Loucy (cell line): ENCODE data around the gene C12orf76.
A peak's percentile ranks its signal among the peaks of the same experiment; 100 is the strongest.

ENCODE experiments used
- H2AFZ ChIP-seq: fragments of 200-600 bp; sonication (generic); 2 replicates; pipeline ENCODE4 v1.6.0; 2016; ENCODE audit warnings: antibody characterized with exemption, mild to moderate bottlenecking, low read length, moderate library complexity
- H3F3A ChIP-seq: fragments of 200-600 bp; 2 replicates; pipeline ENCODE4 v1.6.0; 2016; ENCODE audit warnings: antibody characterized with exemption, low read depth, mild to moderate bottlenecking
- H3K27me3 ChIP-seq: fragments of 200-600 bp; sonication (generic); 2 replicates; pipeline ENCODE4 v1.6.1; 2014; ENCODE audit warnings: low read length, mild to moderate bottlenecking; ENCODE audit not compliant: insufficient read depth, poor library complexity, severe bottlenecking
- H3K36me3 ChIP-seq: fragments of 200-600 bp; sonication (generic); 2 replicates; pipeline ENCODE4 v1.6.1; 2016; ENCODE audit warnings: low read length; ENCODE audit not compliant: insufficient read depth
- H3K4me1 ChIP-seq: fragments of 200-600 bp; sonication (generic); 2 replicates; pipeline ENCODE4 v1.5.1; 2014; ENCODE audit warnings: low read length, mild to moderate bottlenecking; ENCODE audit not compliant: insufficient read depth, poor library complexity, severe bottlenecking
- H3K4me2 ChIP-seq: fragments of 200-600 bp; sonication (generic); 2 replicates; pipeline ENCODE4 v1.6.0; 2014; ENCODE audit warnings: antibody characterized with exemption, low read length, low read depth, mild to moderate bottlenecking; ENCODE audit not compliant: poor library complexity, severe bottlenecking
- H3K4me3 ChIP-seq: fragments of 200-600 bp; sonication (generic); 2 replicates; pipeline ENCODE4 v1.5.1; 2014; ENCODE audit warnings: low read length, mild to moderate bottlenecking, mixed read lengths; ENCODE audit not compliant: poor library complexity, severe bottlenecking
- H3K79me2 ChIP-seq: fragments of 200-600 bp; sonication (generic); 2 replicates; pipeline ENCODE4 v1.6.1; 2014; ENCODE audit warnings: low read length; ENCODE audit not compliant: insufficient read depth
- H3K9ac ChIP-seq: fragments of 200-600 bp; sonication (generic); 2 replicates; pipeline ENCODE4 v1.6.0; 2014; ENCODE audit warnings: mild to moderate bottlenecking, low read depth, low read length, moderate library complexity; ENCODE audit not compliant: poor library complexity, severe bottlenecking
- H3K9me2 ChIP-seq: fragments of 200-600 bp; sonication (generic); replicated peaks from 2 replicates; pipeline ENCODE4 v1.6.1; 2016; ENCODE audit warnings: low read depth, low read length, mixed read lengths
- H3K9me3 ChIP-seq: fragments of 200-600 bp; sonication (generic); 2 replicates; pipeline ENCODE4 v1.6.1; 2014; ENCODE audit warnings: mild to moderate bottlenecking, antibody characterized with exemption, low read length, low read depth; ENCODE audit not compliant: insufficient read depth
- H4K20me1 ChIP-seq: fragments of 200-600 bp; sonication (generic); 2 replicates; pipeline ENCODE4 v1.6.0; 2014; ENCODE audit warnings: antibody characterized with exemption, low read length, mild to moderate bottlenecking; ENCODE audit not compliant: insufficient read depth, poor library complexity, severe bottlenecking
- CTCF ChIP-seq: fragments of 200-600 bp; sonication (generic); conservative IDR thresholded peaks from 2 replicates; pipeline ENCODE4 v1.5.1; 2014; ENCODE audit warnings: mild to moderate bottlenecking, antibody characterized with exemption, low read length
- EZH2phosphoT487 ChIP-seq: fragments of 200-600 bp; IDR thresholded peaks from 2 replicates; pipeline ENCODE4 v1.6.1; 2018; ENCODE audit warnings: antibody characterized with exemption, mild to moderate bottlenecking, moderate library complexity, borderline replicate concordance

C12orf76 gene

DNA sequence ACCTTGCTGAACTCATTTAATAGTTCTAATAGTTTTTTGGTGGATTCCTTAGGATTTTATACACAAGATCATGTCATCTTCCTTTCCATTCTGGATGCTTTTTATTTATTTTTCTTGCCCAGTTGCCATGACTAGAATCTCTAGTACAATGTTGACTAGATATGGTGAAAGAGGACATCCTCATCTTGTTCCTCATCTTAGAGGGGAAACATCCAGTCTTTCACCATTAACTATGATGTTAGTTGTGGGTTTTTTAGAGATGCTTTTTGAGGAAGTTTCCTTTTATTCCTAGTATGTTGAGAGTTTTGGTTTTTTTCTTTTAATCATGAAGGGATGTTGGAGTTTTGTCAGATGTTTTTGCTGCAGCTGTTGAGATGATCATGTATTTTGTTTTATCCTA is 40.4 kb downstream of the C12orf76 start:
- no peak for TF ChIP-seq CTCF
- no peak for TF ChIP-seq EZH2phosphoT487
- peaks cover 58% of the 10 kb centered on the region for H3K79me2 ChIP-seq
- H2AFZ ChIP-seq, result no peak overlapping the region
- H3F3A ChIP-seq, result 0 out of 2 replicates have a peak, but pooled peaks cover 4% of the 10 kb centered on the region
- no peaks in the 10 kb centered on the region for H3K9me2 ChIP-seq
- H3K9ac ChIP-seq, result no peak overlapping the region
- no peaks in the 10 kb centered on the region for H3K27me3 ChIP-seq
- H3K9me3 ChIP-seq, result no peaks in the 10 kb centered on the region
- H3K4me2 ChIP-seq, result no peak overlapping the region
- peaks cover 14% of the 10 kb centered on the region for H3K4me1 ChIP-seq
- H3K36me3 ChIP-seq, result peaks cover 10% of the 10 kb centered on the region; the same call in 1 of the 2 replicates
- H3K4me3 ChIP-seq, result no peak overlapping the region
- no peaks in the 10 kb centered on the region for H4K20me1 ChIP-seq

DNA sequence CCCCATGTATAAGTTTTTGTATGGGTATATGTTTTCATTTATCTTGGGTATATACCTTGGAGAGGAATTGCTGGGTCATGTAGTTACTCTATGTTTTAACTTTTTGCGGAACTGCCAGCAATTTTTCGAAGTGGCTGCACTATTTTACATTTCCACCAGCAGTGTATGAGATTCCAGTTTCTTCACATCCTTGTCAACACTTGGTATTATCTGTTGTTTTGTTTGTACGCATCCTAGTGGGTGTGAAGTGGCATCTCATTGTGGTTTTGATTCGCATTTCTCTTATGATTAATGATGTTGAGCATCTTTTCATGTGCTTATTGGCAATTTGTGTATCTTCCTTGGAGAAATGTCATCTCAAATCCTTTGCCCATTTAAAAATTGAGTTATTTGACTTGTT is 42.2 kb downstream of the C12orf76 start:
- no peak overlapping the region for H3K9ac ChIP-seq
- H3K9me3 ChIP-seq, result no peaks in the 10 kb centered on the region
- H3F3A ChIP-seq, result 0 out of 2 replicates have a peak, but pooled peaks cover 4% of the 10 kb centered on the region
- H3K9me2 ChIP-seq, result no peaks in the 10 kb centered on the region
- TF ChIP-seq EZH2phosphoT487 (no peak), CTCF (no peak)
- no peak overlapping the region for H3K4me2 ChIP-seq
- no peaks in the 10 kb centered on the region for H3K27me3 ChIP-seq
- H3K4me3 ChIP-seq, result no peak overlapping the region
- H3K36me3 ChIP-seq, result no peaks in the 10 kb centered on the region
- no peaks in the 10 kb centered on the region for H4K20me1 ChIP-seq
- peaks cover 73% of the 10 kb centered on the region for H3K79me2 ChIP-seq
- H3K4me1 ChIP-seq, result peaks cover 17% of the 10 kb centered on the region
- H2AFZ ChIP-seq, result no peak overlapping the region

GRCh38 chr12:110005319-110005973 is 42.9 kb downstream of the C12orf76 start:
- Histone ChIP-seq H3K4me2 (peak overlapping the region; percentile 35), H3K9ac (no peak overlapping the region), H3K79me2 (peaks cover 79% of the 10 kb centered on the region), H3K4me3 (no peak overlapping the region), H3K9me3 (no peaks in the 10 kb centered on the region), H3K4me1 (peaks cover 19% of the 10 kb centered on the region), H2AFZ (no peak overlapping the region), H3K36me3 (no peaks in the 10 kb centered on the region), H3K9me2 (no peaks in the 10 kb centered on the region), H3K27me3 (no peaks in the 10 kb centered on the region), H3F3A (0 out of 2 replicates have a peak, but pooled peaks cover 4% of the 10 kb centered on the region), H4K20me1 (no peaks in the 10 kb centered on the region)
- TF ChIP-seq CTCF (no peak), EZH2phosphoT487 (no peak)
